Activated naive CD4-positive, alpha-beta T cell treated with anti-CD3 and anti-CD28 coated beads, Interleukin-2, amount 50 U/mL, for 24 hours (primary cell): Measurements from ENCODE around the gene IKBKG.
"Not testable (repeated sequence)": the region's sequence is repeated elsewhere in the genome, so short reads cannot be mapped to it uniquely, and the experiment has no call there.

Source experiments
- H3K27ac Mint-ChIP-seq: one replicate; pipeline ENCODE4 v1.8.0; 2021; ENCODE audit warnings: mild to moderate bottlenecking, mixed read lengths
- H3K27me3 Mint-ChIP-seq: one replicate; pipeline ENCODE4 v1.8.0; 2021; ENCODE audit warnings: mixed read lengths
- H3K36me3 Mint-ChIP-seq: one replicate; pipeline ENCODE4 v1.8.0; 2021; ENCODE audit warnings: mixed read lengths
- H3K4me1 Mint-ChIP-seq: one replicate; pipeline ENCODE4 v1.8.0; 2021; ENCODE audit warnings: mixed read lengths
- H3K4me3 Mint-ChIP-seq: one replicate; pipeline ENCODE4 v1.8.0; 2021; ENCODE audit warnings: mild to moderate bottlenecking, mixed read lengths
- H3K9me3 Mint-ChIP-seq: one replicate; pipeline ENCODE4 v1.8.0; 2021; ENCODE audit warnings: mixed read lengths

Gene IKBKG

DNA sequence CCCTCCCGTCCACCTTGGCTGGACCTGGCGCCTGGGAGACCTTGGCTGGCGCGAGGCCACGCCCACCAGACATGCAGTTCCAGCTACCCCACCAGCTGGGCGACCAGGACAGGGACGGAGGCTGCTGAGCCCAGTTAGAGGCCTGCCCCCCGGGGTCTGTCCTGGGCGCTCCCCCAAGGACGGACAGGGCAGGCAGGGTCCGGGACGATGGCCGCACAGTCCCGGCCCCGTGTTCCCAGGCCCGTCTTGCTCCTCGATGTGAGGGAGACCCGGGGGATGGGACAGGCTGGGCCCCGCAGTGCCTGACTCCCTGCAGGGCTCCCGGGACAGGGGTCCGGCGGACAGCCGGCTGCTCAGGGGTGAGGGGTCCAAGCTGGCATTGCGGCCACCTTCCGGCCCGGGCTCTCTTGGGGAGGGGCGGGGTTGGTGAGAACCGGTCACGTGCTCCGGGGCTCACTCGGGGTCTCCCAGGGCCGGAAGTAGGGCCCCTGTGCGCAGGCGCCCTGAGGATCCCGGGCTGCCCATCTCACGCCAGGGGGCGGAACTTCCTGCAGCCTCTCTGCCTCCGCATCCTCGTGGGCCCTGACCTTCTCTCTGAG is 37.3 kb downstream of the IKBKG start, which contains the start of gene CTAG1A:
TSS of gene CTAG1A (plus strand) at position 549 of the 599 bp plus-strand sequence. CDS start 74 bp downstream, outside the sequence.
- H3K4me3 Mint-ChIP-seq, H3K4me1 Mint-ChIP-seq, H3K27me3 Mint-ChIP-seq, H3K27ac Mint-ChIP-seq, H3K36me3 Mint-ChIP-seq, H3K9me3 Mint-ChIP-seq: not testable (repeated sequence)

DNA sequence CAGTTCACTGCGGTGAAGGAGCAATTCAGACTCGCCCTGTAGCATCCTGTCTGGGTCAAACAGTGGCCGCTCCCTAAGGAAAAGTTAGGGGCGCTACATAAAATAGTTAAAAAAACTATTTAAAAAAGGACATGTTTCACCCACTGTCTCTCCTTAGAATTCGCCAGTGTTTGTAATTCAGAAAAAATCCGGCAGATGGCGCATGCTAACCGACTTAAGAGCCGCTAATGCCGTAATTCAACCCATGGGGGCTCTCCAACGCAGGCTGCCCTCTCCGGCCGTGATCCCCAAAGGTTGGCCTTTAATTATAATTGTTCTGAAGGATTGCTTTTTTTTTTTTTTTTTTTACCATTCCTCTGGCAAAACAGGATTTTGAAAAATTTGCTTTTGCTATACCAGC is 43.0 kb downstream of the IKBKG start:
- H3K4me1 Mint-ChIP-seq, H3K36me3 Mint-ChIP-seq, H3K4me3 Mint-ChIP-seq, H3K9me3 Mint-ChIP-seq, H3K27me3 Mint-ChIP-seq, H3K27ac Mint-ChIP-seq: not testable (repeated sequence)

DNA sequence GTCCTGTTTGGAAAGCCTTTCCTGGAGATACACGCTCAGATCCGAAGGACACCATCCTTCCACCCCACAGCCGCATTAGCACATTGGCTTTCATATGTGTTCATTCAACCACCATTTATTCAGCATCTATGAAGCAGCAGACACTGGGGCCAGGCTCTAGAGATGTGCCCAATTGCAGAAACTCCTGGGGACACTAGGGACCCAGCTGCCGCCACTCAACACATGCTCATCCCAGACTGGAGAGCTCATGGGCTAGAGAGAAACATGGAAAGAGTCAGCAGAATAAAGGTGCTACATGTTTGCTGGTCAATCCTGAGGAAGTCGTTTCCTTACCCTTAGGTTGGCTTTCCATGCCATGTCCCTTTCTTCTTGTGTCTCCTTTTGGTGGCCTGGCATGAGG is 45.1 kb downstream of the IKBKG start:
- no peaks in the 10 kb centered on the region for H3K27me3 Mint-ChIP-seq
- no peaks in the 10 kb centered on the region for H3K9me3 Mint-ChIP-seq
- H3K27ac Mint-ChIP-seq = peak overlapping the region; percentile 47
- H3K36me3 Mint-ChIP-seq = no peaks in the 10 kb centered on the region
- H3K4me1 Mint-ChIP-seq = peaks cover 4% of the 10 kb centered on the region
- no peak overlapping the region for H3K4me3 Mint-ChIP-seq

DNA sequence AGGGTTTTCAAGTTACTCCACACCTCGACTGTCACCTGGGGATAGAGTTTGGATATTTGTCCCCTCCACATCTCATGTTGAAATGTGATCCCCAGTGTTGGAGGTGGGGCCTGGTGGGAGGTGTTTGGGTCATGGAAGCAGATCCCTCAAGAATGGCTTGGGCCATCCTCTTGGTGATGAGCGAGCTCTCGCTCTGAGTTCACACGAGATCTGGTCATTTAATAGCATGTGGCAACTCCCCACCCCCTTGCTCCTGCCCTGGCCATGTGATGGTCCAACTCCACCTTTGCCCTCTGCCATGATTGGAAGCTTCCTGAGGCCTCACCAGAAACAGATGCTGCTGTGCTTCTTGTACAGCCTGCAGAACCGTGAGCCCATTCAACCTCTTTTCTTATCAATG is 45.8 kb downstream of the IKBKG start:
- peaks cover 4% of the 10 kb centered on the region for H3K4me1 Mint-ChIP-seq

DNA sequence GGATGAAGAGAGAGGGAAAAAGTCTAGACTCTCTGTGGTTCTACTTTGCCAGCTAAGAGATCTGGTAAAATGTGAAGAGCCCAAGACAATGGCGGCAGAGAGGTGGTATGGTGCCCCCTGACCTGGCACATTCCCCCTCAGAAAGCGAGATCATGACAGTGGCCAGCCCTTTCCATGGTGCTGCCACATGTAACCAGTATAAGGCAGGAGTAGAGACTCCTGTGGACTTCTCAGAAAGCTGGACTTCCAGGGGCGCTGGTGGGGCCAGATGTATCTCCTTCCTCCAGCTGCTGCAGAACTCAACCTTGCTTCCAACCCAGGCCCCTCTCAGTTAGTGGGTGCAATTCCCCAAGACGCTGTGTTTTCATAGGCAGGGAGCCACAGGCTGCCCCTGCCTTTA is 47.1 kb downstream of the IKBKG start:
- H3K27me3 Mint-ChIP-seq = no peaks in the 10 kb centered on the region
- peaks cover 4% of the 10 kb centered on the region for H3K4me1 Mint-ChIP-seq
- H3K9me3 Mint-ChIP-seq = no peaks in the 10 kb centered on the region
- H3K36me3 Mint-ChIP-seq = no peaks in the 10 kb centered on the region
- H3K27ac Mint-ChIP-seq = no peak overlapping the region
- no peak overlapping the region for H3K4me3 Mint-ChIP-seq

More for the DNA sequence above, 45.8 kb downstream of the IKBKG start:
- H3K9me3 Mint-ChIP-seq = no peaks in the 10 kb centered on the region
- no peaks in the 10 kb centered on the region for H3K27me3 Mint-ChIP-seq
- H3K36me3 Mint-ChIP-seq = no peaks in the 10 kb centered on the region
- H3K27ac Mint-ChIP-seq = no peak overlapping the region
- H3K4me3 Mint-ChIP-seq = no peak overlapping the region

DNA sequence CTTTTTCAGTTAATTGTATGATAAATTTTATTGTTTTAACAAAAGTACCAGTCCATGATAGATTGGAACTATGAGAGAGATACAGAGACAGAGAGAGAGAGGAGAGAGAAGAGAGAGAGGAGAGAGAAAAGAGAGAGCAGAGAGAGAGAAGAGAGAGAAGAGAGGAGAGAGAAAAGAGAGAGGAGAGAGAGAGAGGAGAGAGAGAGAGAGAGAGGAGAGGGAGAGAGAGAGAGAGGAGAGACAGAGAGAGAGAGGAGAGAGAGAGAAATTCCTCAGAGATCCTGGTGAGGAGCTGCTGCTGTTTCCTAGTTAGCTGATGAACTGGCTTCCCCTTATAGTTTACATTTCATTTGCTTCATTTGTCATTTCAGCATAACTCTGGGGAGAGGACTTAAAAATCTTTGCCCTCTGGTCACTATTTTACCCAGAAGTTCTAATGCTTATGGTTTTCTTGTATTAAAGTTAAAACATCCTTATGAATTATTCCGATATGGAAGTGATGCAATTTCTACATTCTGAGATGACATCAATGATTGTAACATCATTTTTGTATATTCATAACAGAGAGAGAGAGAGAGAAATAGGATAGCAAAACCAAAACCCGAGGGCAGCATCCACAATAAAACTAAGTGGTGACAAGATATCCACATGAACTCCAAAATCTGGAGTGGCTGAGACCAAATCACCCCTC is 48.3 kb downstream of the IKBKG start:
- Mint-ChIP-seq H3K9me3 (no peaks in the 10 kb centered on the region), H3K4me1 (peaks cover 4% of the 10 kb centered on the region), H3K4me3 (no peak overlapping the region), H3K27ac (no peak overlapping the region), H3K36me3 (no peaks in the 10 kb centered on the region), H3K27me3 (no peaks in the 10 kb centered on the region)

DNA sequence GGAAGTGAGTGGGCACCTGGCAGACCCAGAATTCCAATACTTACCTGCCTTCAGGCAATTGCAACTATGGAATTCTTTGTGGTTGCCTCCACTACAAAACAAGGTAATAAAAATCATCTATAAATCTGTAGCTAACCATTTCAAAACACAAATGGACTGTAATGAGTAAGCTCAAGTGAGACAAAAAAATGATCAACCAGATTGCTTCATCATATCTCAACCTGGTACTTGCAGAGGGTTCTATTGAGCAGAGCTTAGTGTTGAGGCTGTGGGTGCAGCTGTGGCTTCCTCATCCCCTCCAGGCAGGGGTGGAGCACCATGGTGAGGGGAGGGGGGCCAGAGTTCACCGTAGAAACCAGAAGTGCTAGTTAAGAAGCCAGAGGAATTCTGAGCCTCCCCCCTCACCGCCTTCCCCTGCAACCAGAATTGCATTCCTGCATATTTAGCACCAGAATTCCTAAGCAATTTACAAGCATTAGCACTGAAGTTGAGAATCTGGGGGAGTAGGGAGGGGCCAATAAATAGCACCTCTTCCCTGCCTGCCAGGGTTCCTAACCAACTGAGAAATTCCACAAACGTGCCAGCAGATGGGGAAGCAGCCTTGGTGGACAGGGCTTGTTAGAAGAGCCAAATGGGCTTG is 49.0 kb downstream of the IKBKG start:
- H3K27me3 Mint-ChIP-seq = no peaks in the 10 kb centered on the region
- H3K36me3 Mint-ChIP-seq = no peaks in the 10 kb centered on the region
- H3K4me1 Mint-ChIP-seq = peaks cover 4% of the 10 kb centered on the region
- H3K9me3 Mint-ChIP-seq = no peaks in the 10 kb centered on the region
- no peak overlapping the region for H3K27ac Mint-ChIP-seq
- H3K4me3 Mint-ChIP-seq = no peak overlapping the region

DNA sequence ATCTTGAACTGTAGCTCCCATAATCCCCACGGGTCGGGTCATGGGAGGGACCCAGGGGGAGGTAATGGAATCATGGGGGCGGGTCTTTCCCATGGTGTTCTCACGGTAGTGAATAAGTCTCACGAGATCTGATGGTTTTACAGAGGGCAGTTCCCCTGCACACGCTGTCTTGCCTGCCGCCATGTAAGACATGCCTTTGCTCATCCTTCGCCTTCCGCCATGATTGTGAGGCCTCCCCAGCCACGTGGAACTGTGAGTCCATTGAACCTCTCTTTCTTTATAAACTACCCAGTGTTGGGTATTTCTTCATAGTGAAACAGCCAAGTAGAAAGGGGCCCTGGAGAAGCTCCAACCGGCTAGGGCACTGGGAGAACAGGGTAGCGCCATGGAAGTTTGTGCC is 49.8 kb downstream of the IKBKG start:
- Mint-ChIP-seq H3K27me3 (peaks cover 2% of the 10 kb centered on the region), H3K36me3 (no peaks in the 10 kb centered on the region), H3K4me3 (no peak overlapping the region), H3K27ac (no peak overlapping the region), H3K4me1 (peaks cover 4% of the 10 kb centered on the region), H3K9me3 (no peaks in the 10 kb centered on the region)

DNA sequence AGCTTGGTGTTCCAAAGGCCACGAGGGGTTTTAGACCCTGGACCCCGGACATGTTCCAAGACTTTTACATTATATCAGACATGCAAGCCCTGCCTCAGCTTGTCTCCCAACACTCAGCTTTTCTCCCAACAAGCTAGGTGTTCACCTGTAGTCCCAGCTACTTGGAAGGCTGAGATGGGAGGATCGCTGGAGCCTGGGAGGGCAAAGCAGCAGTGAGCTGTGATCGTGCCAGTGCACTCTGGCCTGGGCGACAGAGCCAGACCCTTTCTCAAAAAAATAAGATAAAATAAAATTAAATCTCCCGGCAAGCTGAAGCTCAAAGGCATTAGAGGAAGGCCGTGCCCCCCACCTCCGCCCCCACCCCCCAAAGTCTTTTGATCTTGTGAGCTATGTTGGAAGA is 51.2 kb downstream of the IKBKG start:
- no peak overlapping the region for H3K4me3 Mint-ChIP-seq
- H3K27me3 Mint-ChIP-seq = peaks cover 2% of the 10 kb centered on the region
- H3K9me3 Mint-ChIP-seq = no peaks in the 10 kb centered on the region
- H3K27ac Mint-ChIP-seq = no peak overlapping the region
- no peaks in the 10 kb centered on the region for H3K36me3 Mint-ChIP-seq
- peaks cover 4% of the 10 kb centered on the region for H3K4me1 Mint-ChIP-seq

DNA sequence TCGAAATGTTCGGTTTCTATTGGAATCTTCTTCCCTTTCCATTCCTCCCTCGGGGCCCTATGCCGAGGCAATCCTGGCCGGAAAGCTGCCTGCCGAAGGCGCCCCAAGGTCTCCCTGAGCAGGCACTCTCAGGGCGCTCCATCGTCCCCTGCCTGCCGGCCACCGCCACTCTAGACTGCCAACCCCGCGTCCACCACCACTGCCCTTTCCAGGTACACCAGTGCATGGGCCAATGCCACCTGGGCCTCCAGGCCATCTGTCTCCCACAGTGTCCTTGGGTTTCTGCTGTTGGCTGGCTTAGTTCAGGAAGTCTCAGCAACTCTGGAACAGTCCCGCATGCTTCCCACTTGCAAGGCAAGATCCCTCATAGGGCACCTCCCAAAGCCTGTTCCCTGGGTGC is 52.1 kb downstream of the IKBKG start:
- Mint-ChIP-seq H3K27ac (no peak overlapping the region), H3K36me3 (no peaks in the 10 kb centered on the region), H3K4me3 (no peak overlapping the region), H3K4me1 (peaks cover 4% of the 10 kb centered on the region), H3K9me3 (no peaks in the 10 kb centered on the region), H3K27me3 (peaks cover 2% of the 10 kb centered on the region)

DNA sequence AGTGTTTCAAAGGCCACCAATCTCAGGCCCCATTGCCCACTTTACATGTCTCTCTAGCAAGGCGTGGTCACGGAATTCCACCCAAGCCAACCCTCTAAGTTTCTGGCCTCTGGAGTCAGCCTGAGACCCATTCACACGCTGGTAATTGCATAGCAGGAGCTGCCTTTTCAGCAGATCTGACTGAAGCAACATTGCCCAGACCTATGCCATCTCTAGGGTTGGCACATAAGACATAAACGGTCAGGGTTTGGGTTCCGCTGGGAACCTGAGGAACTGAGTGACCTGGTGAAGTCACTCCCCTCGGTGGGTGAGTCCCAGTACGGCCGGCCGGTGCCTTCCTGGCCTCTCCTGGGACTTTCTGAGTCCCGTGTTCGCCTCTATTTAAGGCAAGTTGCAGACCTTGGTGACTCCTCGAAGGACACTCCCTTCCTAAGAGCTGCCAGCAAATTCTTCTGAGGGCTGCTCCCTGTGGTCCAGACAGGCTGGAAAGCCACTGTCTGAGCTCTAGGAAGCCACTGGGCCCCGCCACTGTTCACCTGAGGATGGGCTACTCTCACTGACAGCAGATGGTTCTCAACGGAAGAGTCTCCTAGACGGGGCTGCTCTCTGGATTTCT is 53.4 kb downstream of the IKBKG start:
- no peaks in the 10 kb centered on the region for H3K36me3 Mint-ChIP-seq
- no peak overlapping the region for H3K27ac Mint-ChIP-seq

DNA sequence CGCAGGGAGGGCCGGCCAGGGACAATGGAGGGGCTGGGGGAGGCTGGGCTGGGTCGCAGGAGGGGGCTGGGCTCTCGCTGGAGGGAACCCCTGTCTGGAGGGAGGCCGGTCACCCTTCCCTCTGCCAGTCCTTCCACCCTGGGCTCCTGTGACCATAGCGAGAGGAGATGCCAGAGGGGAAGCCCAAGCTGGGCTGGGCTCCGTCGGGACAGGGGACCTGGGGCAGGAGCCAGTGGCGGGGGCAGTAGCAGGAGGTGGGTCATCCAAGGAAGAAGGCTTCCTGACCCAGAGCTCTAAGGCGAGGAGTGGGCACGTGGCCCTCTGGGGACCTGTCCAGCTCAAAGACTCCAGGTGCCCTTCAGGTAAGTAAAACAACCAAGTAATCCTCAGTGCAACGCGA is 54.8 kb downstream of the IKBKG start:
- Mint-ChIP-seq H3K9me3 (no peaks in the 10 kb centered on the region), H3K27me3 (peaks cover 2% of the 10 kb centered on the region), H3K4me1 (no peaks in the 10 kb centered on the region), H3K4me3 (no peak overlapping the region), H3K36me3 (no peaks in the 10 kb centered on the region), H3K27ac (no peak overlapping the region)

More for the DNA sequence above, 53.4 kb downstream of the IKBKG start:
- Mint-ChIP-seq H3K4me3 (no peak overlapping the region), H3K4me1 (no peaks in the 10 kb centered on the region), H3K27me3 (peaks cover 2% of the 10 kb centered on the region), H3K9me3 (no peaks in the 10 kb centered on the region)

DNA sequence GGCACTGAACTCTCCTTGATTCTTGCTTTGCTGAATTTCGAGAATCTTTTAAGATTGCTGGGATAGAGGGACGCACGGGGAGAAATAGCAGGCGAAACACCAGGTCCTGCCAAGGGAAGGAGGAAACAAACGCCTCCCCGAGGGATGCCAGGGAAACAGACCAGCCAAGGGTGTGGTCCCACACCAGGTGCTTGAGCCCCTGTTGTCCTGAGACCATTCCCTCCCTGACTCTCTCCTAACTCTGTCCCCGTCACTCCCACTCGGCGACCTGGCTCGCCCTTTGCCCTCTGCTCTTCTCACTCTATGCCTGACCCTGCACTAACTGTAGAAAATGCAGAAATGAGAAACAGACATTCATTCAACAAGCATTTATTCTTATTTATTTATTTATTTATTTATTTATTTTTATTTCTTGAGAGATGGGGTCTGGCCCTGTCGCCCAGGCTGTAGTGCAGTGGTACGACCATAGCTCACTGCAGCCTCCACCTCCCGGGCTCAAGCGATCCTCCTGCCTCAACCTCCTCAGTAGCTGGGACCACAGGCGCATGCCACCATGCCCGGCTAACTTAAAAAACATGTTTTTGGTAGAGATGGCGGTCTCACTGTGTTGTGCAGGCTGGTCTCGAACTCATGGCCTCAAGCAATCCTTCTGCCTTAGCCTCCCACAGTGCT is 55.5 kb downstream of the IKBKG start:
- Mint-ChIP-seq H3K9me3 (no peaks in the 10 kb centered on the region), H3K27ac (no peak overlapping the region), H3K36me3 (no peaks in the 10 kb centered on the region), H3K4me3 (no peak overlapping the region), H3K27me3 (peaks cover 2% of the 10 kb centered on the region), H3K4me1 (no peaks in the 10 kb centered on the region)

DNA sequence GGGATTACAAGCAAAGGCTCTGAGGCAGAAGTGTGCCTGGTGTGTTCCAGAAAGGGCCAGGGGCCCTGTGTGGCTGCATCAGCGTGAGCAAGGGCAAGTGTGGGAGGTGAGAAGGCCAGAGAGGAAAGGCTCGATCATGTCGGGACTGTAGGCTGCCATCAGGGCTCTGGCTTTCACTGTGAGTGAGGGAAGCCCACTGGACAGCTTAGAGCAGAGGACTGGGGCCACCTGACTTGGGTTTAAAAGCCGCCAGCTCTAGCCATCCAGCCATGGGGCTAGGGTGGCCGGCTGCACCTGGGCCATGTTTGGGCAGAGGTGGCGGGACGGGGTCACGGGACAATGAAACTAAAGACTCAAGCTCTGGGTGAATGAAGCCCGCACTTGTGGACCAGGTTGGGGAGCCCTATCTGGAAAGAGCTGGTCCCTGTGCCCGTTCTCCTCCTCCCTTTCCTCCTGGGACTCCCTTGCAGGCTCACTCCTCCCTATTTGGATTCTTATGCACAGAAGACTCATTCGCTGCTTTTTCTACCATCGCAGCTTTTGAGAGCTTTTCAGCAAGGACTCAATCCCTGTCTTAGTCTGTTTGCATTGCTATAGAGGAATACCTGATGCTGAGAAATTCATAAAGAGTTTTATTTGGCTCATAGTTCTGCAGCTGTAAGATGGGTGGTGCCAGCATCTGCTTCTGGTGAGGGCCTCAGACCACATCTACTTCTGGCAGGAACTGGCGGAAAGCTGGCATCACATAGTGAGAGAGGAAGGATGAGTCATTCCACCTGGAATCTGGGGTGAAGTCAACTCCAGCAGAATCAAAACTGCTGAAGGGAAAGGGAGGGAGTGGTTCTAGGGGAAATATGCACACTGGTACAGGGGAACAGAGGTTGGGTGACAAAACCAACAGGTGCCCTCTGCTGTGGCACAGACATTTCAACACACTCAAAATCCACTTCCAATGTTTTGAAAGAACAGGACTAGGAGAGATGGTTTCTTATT is 56.3 kb downstream of the IKBKG start:
- Mint-ChIP-seq H3K9me3 (no peaks in the 10 kb centered on the region), H3K27me3 (peaks cover 2% of the 10 kb centered on the region), H3K4me3 (no peak overlapping the region), H3K27ac (no peak overlapping the region), H3K36me3 (no peaks in the 10 kb centered on the region), H3K4me1 (no peaks in the 10 kb centered on the region)

DNA sequence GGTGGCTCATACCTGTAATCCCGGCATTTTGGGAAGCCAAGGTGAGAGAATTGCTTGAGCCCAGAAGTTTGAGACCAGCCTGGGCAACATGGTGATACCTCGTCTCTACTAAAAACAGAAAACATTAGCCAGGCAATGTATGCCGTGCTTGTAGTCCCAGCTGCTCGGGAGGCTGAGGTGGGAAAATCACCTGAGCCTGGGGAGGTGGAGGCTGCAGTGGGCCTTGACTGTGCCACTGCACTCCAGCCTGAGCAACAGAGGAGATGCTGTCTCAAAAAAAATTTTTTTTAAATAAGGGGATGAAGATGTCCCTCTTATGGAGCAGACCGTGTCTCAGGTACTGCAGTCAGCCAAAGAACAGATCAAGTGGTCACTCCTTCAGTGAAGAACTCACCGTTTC is 58.1 kb downstream of the IKBKG start:
- Mint-ChIP-seq H3K9me3 (no peaks in the 10 kb centered on the region), H3K27me3 (peaks cover 2% of the 10 kb centered on the region), H3K36me3 (no peaks in the 10 kb centered on the region), H3K4me3 (no peak overlapping the region), H3K4me1 (no peaks in the 10 kb centered on the region), H3K27ac (no peak overlapping the region)
